ENCODE results near the gene ZNF777. TPM values are rescaled to one million over a fixed set of nuclear protein-coding genes. Genes with fewer than 3 reads are reported as not detected.

The ZNF777 gene
- total and polyA plus RNA-seq, 2 of the 4 experiments (the other 2 are of a cell fraction), result 3.2 to 6.5 TPM

DNA sequence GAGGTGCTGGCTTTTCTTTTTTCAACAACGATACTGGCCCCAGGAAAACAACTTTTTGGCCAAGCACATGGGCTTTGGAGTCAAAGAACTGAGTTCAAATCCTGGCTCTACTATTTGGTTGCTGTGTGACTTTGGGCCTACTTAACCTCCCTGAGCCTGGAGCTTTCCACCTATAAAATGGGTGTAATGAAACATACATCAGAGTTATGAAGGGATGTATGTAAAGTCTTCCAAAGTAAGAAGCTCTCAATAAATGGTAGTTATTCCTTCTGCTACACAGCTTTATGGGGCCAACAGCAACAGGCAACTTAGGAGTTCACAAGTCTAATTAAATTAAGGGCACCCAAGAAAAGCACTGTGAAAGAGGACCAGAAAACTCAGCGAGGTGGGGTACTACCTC lies 33.0 kb downstream of the ZNF777 start:
- in situ Hi-C loops (cut with MboI; ENCODE audit: low sequenced_read_pairs), result no loop called here
- Histone ChIP-seq H3K56ac (ENCODE audit: extremely low read depth, insufficient read depth, low read length) (no peak overlapping the region), H3K14ac (replicated peaks; ENCODE audit: low read depth, low read length) (no peak overlapping the region), H4K91ac (ENCODE audit: insufficient read depth, low read depth, low read length) (no peak overlapping the region), H2AFZ (replicated peaks; ENCODE audit: low read length, poor library complexity) (no peak overlapping the region), H3K27me3 (ENCODE audit: control insufficient read depth, insufficient read depth, low read length) (no peaks in the 10 kb centered on the region), H3K79me1 (ENCODE audit: low read depth in 1 of 2, low read length in 2 of 2) (peaks cover 0 to 4% of the 10 kb centered on the region in 2 experiments; a peak in 1 of 4 replicates), H3K4me1 (ENCODE audit: control insufficient read depth, insufficient read depth, low read length) (no peaks in the 10 kb centered on the region), H2BK20ac (ENCODE audit: low read depth, low read length) (no peak overlapping the region), H2BK120ac (ENCODE audit: low read depth, low read length) (no peak overlapping the region), H2AK5ac (ENCODE audit: low read depth, low read length) (no peak overlapping the region), H3K23ac (ENCODE audit: low read depth, low read length) (no peak overlapping the region), H2BK5ac (ENCODE audit: low read depth, low read length, poor library complexity, severe bottlenecking) (no peak overlapping the region), H3K4me3 (ENCODE audit: insufficient read depth, low read depth, low read length) (no peak overlapping the region), H3K18ac (ENCODE audit: low read depth, low read length) (no peak overlapping the region), H3K4ac (ENCODE audit: low read depth, low read length) (no peak overlapping the region), H3K4me2 (ENCODE audit: low read depth, low read length) (no peak overlapping the region), H3K36me3 (ENCODE audit: control insufficient read depth, insufficient read depth, low read length) (peaks cover 21% of the 10 kb centered on the region), H2BK15ac (ENCODE audit: low read depth, low read length) (no peak overlapping the region), H3K9ac (ENCODE audit: low read depth, low read length) (no peak overlapping the region), H3K9me3 (ENCODE audit: control insufficient read depth, insufficient read depth, low read length) (no peaks in the 10 kb centered on the region), H3K9me1 (ENCODE audit: insufficient read depth, low read length) (no peaks in the 10 kb centered on the region; the same call in 1 of the 2 replicates), H2AK9ac (replicated peaks; ENCODE audit: low read depth, low read length, poor library complexity) (no peak overlapping the region), H4K20me1 (ENCODE audit: insufficient read depth, low read length) (no peaks in the 10 kb centered on the region), H3K27ac (ENCODE audit: insufficient read depth, low read length) (no peak overlapping the region), H4K8ac (ENCODE audit: low read depth in 2 of 2, low read length in 2 of 2) (no peak overlapping the region), H4K5ac (ENCODE audit: low read depth, low read length) (no peak overlapping the region)
- dilution Hi-C loops (cut with HindIII; ENCODE audit: low sequenced_read_pairs, unreplicated experiment), result no loop called here
- CTCF ChIA-PET, result no interaction called here
- BruUV-seq (replicated peaks), result no TSS peak
- ATAC-seq (ENCODE audit: low read depth) (no peak), DNase-seq (no peak)
- POLR2A ChIA-PET (ENCODE audit: unreplicated experiment), result interaction anchor here (0.6 kb wide), 1 partner anchor 125 kb away, joined by 3 read pairs; no protein-coding TSS in a partner anchor
- WGBS, 2 experiments (ENCODE audit: extremely low coverage in 2 of 2, insufficient read length in 1 of 2), result no CpG with 5 or more reads among the region's 2 CpGs
- intact Hi-C loops (cut with micrococcal nuclease), result loop anchor here (10.0 kb wide), 1 partner anchor 197 kb away; no protein-coding TSS in a partner anchor
- no peak for TF ChIP-seq SMC3 (IDR thresholded peaks at IDR 0.05; ENCODE audit: low read depth, low read length)
- no peak for TF ChIP-seq NFE2L2 (IDR thresholded peaks at IDR 0.05; ENCODE audit: low read depth, low read length)
- TF ChIP-seq CHD1 (IDR thresholded peaks at IDR 0.05; ENCODE audit: low read depth, low read length), result no peak
- TF ChIP-seq RCOR1 (IDR thresholded peaks at IDR 0.05; ENCODE audit: insufficient replicate concordance, low read length), result no peak
- TF ChIP-seq MAFK (IDR thresholded peaks at IDR 0.05; ENCODE audit: low read depth, low read length), result no peak
- no peak for TF ChIP-seq RAD21 (IDR thresholded peaks at IDR 0.05; ENCODE audit: low read length)
- no peak for TF ChIP-seq CTCF (conservative IDR thresholded peaks at IDR 0.05; ENCODE audit: low read depth, low read length)
- no peak for TF ChIP-seq POLR2A (IDR thresholded peaks at IDR 0.05; ENCODE audit: low read depth, low read length)
- TF ChIP-seq MXI1 (IDR thresholded peaks at IDR 0.05; ENCODE audit: borderline replicate concordance, low read depth, low read length), result no peak
- TF ChIP-seq, protein P1, sequence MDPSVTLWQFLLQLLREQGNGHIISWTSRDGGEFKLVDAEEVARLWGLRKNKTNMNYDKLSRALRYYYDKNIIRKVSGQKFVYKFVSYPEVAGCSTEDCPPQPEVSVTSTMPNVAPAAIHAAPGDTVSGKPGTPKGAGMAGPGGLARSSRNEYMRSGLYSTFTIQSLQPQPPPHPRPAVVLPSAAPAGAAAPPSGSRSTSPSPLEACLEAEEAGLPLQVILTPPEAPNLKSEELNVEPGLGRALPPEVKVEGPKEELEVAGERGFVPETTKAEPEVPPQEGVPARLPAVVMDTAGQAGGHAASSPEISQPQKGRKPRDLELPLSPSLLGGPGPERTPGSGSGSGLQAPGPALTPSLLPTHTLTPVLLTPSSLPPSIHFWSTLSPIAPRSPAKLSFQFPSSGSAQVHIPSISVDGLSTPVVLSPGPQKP (IDR thresholded peaks at IDR 0.05; ENCODE audit: borderline replicate concordance, low read depth, low read length), result no peak
- no peak for TF ChIP-seq CEBPB (IDR thresholded peaks at IDR 0.05; ENCODE audit: low read depth, low read length)
- TF ChIP-seq RFX5 (IDR thresholded peaks at IDR 0.05; ENCODE audit: low read depth, low read length), result no peak
- TF ChIP-seq MAZ (IDR thresholded peaks at IDR 0.05; ENCODE audit: borderline replicate concordance, low read depth, low read length), result no peak
- TF ChIP-seq, protein P2, sequence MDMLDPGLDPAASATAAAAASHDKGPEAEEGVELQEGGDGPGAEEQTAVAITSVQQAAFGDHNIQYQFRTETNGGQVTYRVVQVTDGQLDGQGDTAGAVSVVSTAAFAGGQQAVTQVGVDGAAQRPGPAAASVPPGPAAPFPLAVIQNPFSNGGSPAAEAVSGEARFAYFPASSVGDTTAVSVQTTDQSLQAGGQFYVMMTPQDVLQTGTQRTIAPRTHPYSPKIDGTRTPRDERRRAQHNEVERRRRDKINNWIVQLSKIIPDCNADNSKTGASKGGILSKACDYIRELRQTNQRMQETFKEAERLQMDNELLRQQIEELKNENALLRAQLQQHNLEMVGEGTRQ (IDR thresholded peaks at IDR 0.05; ENCODE audit: low read depth, low read length), result no peak
- TF ChIP-seq FOS (IDR thresholded peaks at IDR 0.05; ENCODE audit: low read depth, low read length), result no peak
- TF ChIP-seq BHLHE40 (IDR thresholded peaks at IDR 0.05; ENCODE audit: low read depth, low read length), result no peak

All from IMR-90 (cell line).